Measurements from ENCODE around the gene MYH15.

The MYH15 gene

DNA sequence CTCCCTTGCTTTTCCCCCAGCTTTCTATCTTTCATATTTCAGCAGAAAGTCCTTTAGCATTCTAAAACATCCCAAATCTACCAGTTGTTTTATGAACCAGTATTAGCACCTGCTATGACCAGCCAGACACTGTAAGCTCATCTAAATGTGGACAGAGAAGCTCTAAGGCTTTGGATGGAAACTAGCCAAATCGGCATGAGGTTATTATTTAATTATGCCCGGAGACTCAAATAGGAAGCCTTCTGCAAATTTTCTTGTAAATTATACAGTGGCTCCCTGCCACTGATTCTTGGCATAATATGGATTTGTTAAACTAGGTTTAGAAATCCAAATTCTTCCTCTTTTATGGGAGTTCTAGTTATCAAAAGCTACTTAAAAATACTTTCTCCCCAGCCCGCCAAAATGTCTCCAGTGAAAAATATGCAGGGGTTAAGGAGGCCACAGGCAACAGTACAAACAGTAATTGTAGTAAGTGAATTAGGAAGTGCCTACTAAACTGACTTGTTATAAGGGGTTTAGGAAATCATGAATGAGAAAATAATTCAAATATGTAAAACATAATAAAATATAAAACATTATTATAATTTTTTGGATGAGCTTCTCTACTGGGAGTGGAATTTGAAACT lies 15.4 kb downstream of the MYH15 start:
- in situ Hi-C loops (cut with MboI; ENCODE audit: low pct_unique_long_range_greater_than_20kb, low sequenced_read_pairs, unreplicated experiment) = loop anchor here (10.0 kb wide), 1 partner anchor 60 kb away; no protein-coding TSS in a partner anchor
- TF ChIP-seq, protein P1, sequence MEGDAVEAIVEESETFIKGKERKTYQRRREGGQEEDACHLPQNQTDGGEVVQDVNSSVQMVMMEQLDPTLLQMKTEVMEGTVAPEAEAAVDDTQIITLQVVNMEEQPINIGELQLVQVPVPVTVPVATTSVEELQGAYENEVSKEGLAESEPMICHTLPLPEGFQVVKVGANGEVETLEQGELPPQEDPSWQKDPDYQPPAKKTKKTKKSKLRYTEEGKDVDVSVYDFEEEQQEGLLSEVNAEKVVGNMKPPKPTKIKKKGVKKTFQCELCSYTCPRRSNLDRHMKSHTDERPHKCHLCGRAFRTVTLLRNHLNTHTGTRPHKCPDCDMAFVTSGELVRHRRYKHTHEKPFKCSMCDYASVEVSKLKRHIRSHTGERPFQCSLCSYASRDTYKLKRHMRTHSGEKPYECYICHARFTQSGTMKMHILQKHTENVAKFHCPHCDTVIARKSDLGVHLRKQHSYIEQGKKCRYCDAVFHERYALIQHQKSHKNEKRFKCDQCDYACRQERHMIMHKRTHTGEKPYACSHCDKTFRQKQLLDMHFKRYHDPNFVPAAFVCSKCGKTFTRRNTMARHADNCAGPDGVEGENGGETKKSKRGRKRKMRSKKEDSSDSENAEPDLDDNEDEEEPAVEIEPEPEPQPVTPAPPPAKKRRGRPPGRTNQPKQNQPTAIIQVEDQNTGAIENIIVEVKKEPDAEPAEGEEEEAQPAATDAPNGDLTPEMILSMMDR (IDR thresholded peaks at IDR 0.05; ENCODE audit: extremely low read depth, insufficient read depth, missing control alignments) = no peak
- no peak for DNase-seq (ENCODE audit: low spot score)

DNA sequence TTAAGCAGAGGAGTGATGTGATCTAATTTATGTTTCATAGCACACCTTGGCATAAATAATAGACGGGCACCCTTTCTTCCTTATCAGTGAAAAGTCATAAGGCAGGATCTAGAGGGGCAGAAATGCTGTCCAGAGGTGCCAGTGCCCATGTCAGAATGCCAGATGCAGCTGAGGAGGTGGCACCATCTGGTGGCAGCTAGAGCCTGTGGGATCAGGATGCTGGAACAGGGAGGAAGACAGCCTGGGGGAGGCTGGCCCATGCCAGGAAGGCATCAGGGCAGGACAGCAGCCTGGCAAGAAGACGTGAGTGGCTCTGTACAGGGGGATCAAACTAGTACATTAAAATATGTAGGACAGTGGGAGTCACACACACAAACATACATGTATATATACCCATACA lies 16.5 kb downstream of the MYH15 start:
- TF ChIP-seq, protein P1 (IDR thresholded peaks at IDR 0.05; ENCODE audit: extremely low read depth, insufficient read depth, missing control alignments) = peak; percentile 19
- in situ Hi-C loops (cut with MboI; ENCODE audit: low pct_unique_long_range_greater_than_20kb, low sequenced_read_pairs, unreplicated experiment) = loop anchor here (10.0 kb wide), 1 partner anchor 61 kb away; no protein-coding TSS in a partner anchor
- no peak for DNase-seq (ENCODE audit: low spot score)

DNA sequence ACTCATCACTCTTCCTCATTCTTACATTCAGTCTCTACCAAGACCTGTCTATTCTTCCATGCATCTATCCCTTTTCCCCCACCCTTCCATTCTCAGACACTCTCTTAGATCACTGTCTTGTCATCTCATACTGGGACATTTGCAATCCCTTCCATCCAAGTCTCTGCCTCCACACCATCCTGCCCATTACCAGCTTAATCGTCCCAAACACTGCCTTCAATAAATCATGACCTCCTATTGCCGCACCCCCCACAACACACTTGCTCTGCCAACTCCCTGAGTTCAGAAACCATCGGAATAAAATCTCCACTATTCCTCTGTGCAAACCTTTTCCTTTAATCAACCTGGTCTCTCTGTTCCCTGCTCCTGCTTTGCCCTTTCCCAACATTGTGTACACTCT lies 18.9 kb downstream of the MYH15 start:
- TF ChIP-seq, protein P1 (IDR thresholded peaks at IDR 0.05; ENCODE audit: extremely low read depth, insufficient read depth, missing control alignments) = no peak
- DNase-seq (ENCODE audit: low spot score) = no peak
- in situ Hi-C loops (cut with MboI; ENCODE audit: low pct_unique_long_range_greater_than_20kb, low sequenced_read_pairs, unreplicated experiment) = loop anchor here (10.0 kb wide), 1 partner anchor 63 kb away; no protein-coding TSS in a partner anchor

DNA sequence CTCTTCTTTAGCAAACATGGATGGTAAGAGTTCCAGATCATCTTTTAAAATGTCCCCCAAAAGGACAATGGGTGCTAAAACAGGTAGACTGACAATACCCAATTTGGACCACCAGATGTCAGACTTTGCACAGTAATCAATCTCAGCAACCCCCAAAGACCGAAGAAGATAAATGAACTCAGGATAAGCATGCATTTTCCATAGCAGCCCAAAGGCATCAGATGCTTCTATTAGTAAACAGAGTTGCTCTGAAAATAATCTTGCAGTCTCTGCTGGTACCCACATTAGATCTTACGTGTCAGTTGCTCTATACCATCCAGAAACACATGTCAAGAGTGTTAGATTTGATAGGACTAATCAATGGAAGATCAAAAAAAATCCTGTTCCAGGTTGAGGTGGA lies 20.6 kb downstream of the MYH15 start:
- TF ChIP-seq, protein P1 (IDR thresholded peaks at IDR 0.05; ENCODE audit: extremely low read depth, insufficient read depth, missing control alignments) = peak; percentile 70
- in situ Hi-C loops (cut with MboI; ENCODE audit: low pct_unique_long_range_greater_than_20kb, low sequenced_read_pairs, unreplicated experiment) = loop anchor here (10.0 kb wide), 1 partner anchor 65 kb away; no protein-coding TSS in a partner anchor
- DNase-seq (ENCODE audit: low spot score) = peak; percentile 38

DNA sequence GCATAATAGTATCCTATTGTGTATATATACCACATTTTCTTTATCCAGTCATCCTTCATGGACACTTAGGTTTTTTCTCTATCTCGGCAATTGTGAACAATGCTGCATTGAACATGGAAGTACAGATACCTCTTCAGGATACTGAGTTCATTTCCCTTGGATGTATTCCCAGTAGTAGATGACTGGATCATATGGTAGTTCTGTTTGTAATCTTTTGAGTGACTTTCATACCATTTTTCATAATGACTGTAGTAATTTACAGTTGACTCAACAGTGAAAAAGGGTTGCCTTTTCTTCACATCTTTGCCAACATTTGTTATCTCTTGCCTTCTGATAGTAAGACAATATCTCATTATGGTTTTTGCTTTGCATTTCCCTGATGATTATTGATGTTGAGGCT lies 21.8 kb downstream of the MYH15 start:
- in situ Hi-C loops (cut with MboI; ENCODE audit: low pct_unique_long_range_greater_than_20kb, low sequenced_read_pairs, unreplicated experiment) = no loop called here
- no peak for DNase-seq (ENCODE audit: low spot score)
- TF ChIP-seq, protein P1 (IDR thresholded peaks at IDR 0.05; ENCODE audit: extremely low read depth, insufficient read depth, missing control alignments) = no peak

DNA sequence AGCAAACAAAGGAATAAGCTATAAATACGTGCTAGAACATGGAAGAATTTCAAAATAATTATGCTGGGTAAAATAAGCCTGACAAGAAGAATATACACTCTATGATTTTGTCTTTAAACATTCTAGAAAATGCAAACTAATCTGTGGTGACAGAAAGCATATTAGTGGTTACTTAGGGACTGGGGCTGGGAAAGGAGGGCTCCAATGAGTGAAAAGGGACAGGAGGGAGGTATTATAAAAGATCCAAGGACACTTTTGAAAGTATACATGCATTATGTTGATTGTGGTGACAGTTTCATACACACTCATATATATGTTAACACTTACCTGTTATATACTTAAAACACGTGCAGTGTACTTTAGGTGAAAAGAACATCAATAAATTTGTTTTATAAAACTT lies 23.0 kb downstream of the MYH15 start:
- in situ Hi-C loops (cut with MboI; ENCODE audit: low pct_unique_long_range_greater_than_20kb, low sequenced_read_pairs, unreplicated experiment) = no loop called here
- no peak for DNase-seq (ENCODE audit: low spot score)
- TF ChIP-seq, protein P1 (IDR thresholded peaks at IDR 0.05; ENCODE audit: extremely low read depth, insufficient read depth, missing control alignments) = no peak

Data from GM13977 (cell line).